Measurements from ENCODE around the gene PLEKHG1. TPM values are rescaled to one million over a fixed set of nuclear protein-coding genes. Genes with fewer than 3 reads are reported as not detected.

The PLEKHG1 gene
- total RNA-seq, 6 experiments from 2014 or later = 8.7 to 20.3 (median 11.8) TPM

DNA sequence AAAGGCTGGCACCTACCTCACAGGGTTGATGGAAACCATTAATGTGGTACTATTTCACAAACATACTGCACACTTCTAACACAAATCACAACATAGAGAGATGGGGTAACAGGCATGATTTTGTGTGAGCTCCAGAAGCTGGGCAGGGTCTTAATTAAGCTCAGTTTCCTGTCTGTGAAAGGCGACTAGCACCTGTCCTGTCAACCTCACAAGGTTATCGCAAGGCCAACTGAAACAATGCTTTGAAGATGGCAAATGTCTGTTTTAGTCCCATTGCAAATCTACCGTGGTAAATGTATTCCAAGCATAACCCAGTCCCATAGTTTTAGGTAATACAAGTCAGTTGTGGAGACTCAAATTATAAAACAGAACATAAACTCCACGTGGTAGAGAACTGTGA lies 1.3 kb upstream of the PLEKHG1 start:
- Histone ChIP-seq H3K9me3 (no peaks in the 10 kb centered on the region), H3K27me3 (no peaks in the 10 kb centered on the region), H3K27ac (peak overlapping the region in 1 of 3 donors; percentile 81), H3K36me3 (no peaks in the 10 kb centered on the region), H3K4me1 (peaks cover 0 to 13% (median 0%) of the 10 kb centered on the region in 4 donors), H3K4me3 (no peak overlapping the region)
- 74% methylated on average over 4 of the region's 4 CpGs for WGBS (ENCODE audit: insufficient coverage, low coverage, low lambda C conversion rate, missing lambda C conversion rate)
- ATAC-seq (no peak), DNase-seq (no peak)
- intact Hi-C loops (cut with DNase I) = no loop called here
- TF ChIP-seq CTCF (IDR thresholded peaks at IDR 0.05) (no peak), POLR2A (IDR thresholded peaks at IDR 0.05) (no peak)

GRCh38 chr6:150598858-150599198 lies 857 bp upstream of the PLEKHG1 start:
- ATAC-seq (no peak), DNase-seq (no peak)
- intact Hi-C loops (cut with DNase I) = no loop called here
- 50% methylated on average over 3 of the region's 3 CpGs for WGBS (ENCODE audit: insufficient coverage, low coverage, low lambda C conversion rate, missing lambda C conversion rate)
- H3K27ac ChIP-seq = peak overlapping the region; percentile 81 to 91 (median 91)
- no peaks in the 10 kb centered on the region for H3K9me3 ChIP-seq
- TF ChIP-seq CTCF (IDR thresholded peaks at IDR 0.05) (no peak), POLR2A (IDR thresholded peaks at IDR 0.05) (no peak)
- peak overlapping the region; percentile 77 to 87 (median 77) for H3K4me3 ChIP-seq
- H3K27me3 ChIP-seq = no peaks in the 10 kb centered on the region
- peaks cover 0 to 13% (median 0%) of the 10 kb centered on the region in 4 donors for H3K4me1 ChIP-seq
- no peaks in the 10 kb centered on the region for H3K36me3 ChIP-seq

GRCh38 chr6:150600010-150600300 lies 270 bp downstream of the PLEKHG1 start:
- Histone ChIP-seq H3K36me3 (no peaks in the 10 kb centered on the region), H3K9me3 (no peaks in the 10 kb centered on the region), H3K4me3 (peak overlapping the region; percentile 77 to 87 (median 77)), H3K27ac (peak overlapping the region; percentile 81 to 91 (median 91)), H3K27me3 (no peaks in the 10 kb centered on the region), H3K4me1 (peaks cover 0 to 13% (median 0%) of the 10 kb centered on the region in 4 donors)
- peak in 1 of 4 donors; percentile 7 for ATAC-seq
- DNase-seq = no peak
- no CpG with 5 or more reads among the region's 38 CpGs for WGBS (ENCODE audit: insufficient coverage, low coverage, low lambda C conversion rate, missing lambda C conversion rate)
- intact Hi-C loops (cut with DNase I) = no loop called here
- TF ChIP-seq CTCF (IDR thresholded peaks at IDR 0.05) (no peak), POLR2A (IDR thresholded peaks at IDR 0.05) (no peak)

GRCh38 chr6:150600301-150601017 lies 774 bp downstream of the PLEKHG1 start:
- Histone ChIP-seq H3K4me1 (peaks cover 0 to 13% (median 0%) of the 10 kb centered on the region in 4 donors), H3K27ac (peak overlapping the region; percentile 81 to 91 (median 91)), H3K36me3 (no peaks in the 10 kb centered on the region), H3K4me3 (peak overlapping the region; percentile 77 to 87 (median 77)), H3K27me3 (no peaks in the 10 kb centered on the region), H3K9me3 (no peaks in the 10 kb centered on the region)
- intact Hi-C loops (cut with DNase I) = no loop called here
- DNase-seq (peak; percentile 73 to 81 (median 80)), ATAC-seq (peak; percentile 70 to 76 (median 76))
- peak; percentile 40 to 60 (median 48) for TF ChIP-seq CTCF (IDR thresholded peaks at IDR 0.05)
- peak; percentile 65 for TF ChIP-seq POLR2A (IDR thresholded peaks at IDR 0.05)
- 1% methylated on average over 17 of the region's 69 CpGs for WGBS (ENCODE audit: insufficient coverage, low coverage, low lambda C conversion rate, missing lambda C conversion rate)

Data from right lobe of liver (tissue), 6 donors.